GM19240 (cell line): ENCODE data around the gene FAF1.
"Not testable (repeated sequence)": the region's sequence is repeated elsewhere in the genome, so short reads cannot be mapped to it uniquely, and the experiment has no call there.

Experiments
- DNase-seq: peaks from one replicate; pipeline ENCODE4 v3.0.0; 2011; ENCODE audit warnings: low spot score; ENCODE audit not compliant: insufficient read length

The FAF1 gene

DNA sequence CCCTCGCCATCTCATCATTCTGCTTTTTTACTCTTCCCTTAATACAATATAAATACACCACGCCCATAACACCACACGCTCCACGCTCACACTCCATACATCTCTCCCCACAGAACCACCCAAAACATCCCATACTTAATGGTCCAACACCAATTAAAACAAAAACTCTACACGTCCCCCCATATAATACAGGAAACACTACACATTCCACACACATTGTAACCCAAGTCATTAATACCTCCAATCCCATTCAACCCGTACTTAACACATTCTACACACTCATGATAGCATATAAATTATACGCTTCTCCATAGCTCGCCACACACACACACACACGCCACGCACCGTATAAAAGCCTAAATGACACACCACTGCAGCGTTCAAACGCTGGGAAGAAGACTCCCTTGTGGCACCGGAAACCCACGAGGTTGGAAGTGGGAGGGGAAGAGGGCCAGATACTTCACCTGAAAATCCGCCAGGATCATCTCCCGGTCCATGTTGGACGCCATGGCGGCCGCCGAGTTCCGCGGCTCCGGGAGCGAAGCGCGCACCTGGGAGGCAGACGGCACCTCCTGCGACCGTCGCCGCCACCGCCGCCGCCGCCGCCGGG lies 659 bp downstream of the FAF1 start:
- DNase-seq: no peak

DNA sequence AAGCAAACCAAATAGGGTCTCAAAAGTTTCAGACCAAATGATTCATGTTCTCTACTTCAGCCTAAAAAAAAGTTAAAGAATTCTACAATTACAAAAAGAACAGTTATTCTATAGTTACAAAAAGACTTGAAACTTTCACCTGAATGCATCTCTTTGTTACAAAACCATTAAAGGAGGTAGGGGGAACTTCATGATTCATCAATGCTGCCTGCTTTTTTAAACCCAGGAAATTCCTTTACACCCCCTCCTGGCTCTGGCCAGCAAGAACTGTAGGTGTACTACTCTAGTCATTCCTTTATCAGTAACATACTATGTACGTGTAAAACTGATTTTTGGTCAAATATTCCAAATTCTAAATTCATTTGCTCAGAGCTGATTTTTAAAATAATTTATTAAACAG lies 5.0 kb downstream of the FAF1 start:
- no peak for DNase-seq

DNA sequence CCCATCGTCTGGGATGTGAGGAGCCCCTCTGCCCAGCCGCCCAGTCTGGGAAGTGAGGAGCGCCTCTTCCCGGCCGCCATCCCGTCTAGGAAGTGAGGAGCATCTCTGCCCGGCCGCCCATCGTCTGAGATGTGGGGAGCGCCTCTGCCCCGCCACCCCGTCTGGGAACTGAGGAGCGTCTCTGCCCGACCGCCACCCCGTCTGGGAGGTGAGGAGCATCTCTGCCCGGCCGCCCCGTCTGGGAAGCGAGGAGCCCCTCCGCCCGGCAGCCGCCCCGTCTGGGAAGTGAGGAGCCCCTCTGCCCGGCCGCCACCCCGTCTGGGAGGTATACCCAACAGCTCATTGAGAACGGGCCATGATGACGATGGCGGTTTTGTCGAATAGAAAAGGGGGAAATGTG lies 7.5 kb downstream of the FAF1 start:
- not testable (repeated sequence) for DNase-seq

DNA sequence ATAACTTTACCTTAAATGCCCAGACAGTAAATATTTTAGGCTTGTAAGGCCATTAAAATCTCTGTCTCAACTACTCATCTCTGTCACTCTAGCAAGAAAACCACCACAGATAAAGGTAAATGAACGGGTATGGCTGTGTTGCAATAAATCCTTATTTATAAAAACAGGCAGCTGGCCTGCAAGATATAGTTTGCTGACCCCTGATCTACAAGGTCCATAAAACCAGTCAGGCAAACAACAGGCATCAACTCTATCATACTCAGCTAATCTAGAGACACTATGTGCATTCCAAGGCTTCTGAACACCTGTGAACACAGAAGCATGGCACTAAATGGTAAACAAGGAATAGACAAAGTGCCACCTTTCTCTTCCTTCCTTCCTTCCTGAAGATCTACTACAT lies 9.7 kb downstream of the FAF1 start:
- no peak for DNase-seq

DNA sequence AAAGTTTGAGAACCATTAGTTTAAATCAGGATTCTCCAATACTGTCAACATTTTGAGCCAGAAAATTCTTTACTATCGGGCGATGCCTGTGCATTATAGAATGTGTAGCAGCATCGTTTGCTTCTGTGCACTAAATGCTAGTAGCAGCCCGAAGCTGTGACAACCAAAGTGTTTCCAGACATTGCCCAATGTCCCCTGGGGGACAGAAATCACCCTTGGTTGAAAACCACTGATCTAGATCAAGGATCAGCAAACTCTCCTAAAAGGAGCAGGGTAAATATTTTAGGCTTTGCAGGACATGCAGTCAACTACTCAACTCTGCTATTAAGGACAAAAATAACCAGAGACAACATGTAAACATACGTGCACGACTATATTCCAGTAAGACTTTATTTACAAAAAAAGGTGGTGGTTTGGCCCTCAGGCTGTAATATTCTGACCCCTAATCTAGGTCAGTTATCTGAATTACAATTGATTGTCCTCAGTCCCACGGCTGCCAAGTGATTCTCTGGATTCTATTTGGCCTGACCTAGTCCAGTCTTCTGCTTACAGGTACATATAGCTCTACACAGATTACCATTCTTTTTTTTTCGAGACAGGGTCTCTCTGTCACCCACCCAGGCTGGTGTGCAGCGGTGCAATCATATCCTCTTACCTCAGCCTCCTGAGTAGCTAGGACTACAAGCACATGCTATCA lies 10.6 kb downstream of the FAF1 start:
- no peak for DNase-seq

DNA sequence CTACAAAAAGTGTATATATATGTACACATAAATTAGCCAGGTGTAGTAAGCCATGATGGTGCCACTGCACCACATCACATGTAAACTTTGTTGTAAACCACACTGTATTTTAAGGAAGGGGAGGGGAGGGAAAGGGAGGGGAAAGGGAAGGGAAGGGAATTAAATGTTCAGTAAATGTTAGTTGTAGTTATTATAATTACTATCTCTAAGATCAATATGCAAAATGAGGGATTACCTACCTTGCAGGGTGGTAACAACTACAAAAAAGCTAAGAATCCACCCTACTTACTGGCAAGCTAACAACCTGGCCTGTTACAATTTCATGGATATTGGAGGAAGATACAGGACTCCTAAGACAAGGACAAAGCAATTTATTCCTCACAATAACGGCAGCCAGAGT lies 17.7 kb downstream of the FAF1 start:
- no peak for DNase-seq

DNA sequence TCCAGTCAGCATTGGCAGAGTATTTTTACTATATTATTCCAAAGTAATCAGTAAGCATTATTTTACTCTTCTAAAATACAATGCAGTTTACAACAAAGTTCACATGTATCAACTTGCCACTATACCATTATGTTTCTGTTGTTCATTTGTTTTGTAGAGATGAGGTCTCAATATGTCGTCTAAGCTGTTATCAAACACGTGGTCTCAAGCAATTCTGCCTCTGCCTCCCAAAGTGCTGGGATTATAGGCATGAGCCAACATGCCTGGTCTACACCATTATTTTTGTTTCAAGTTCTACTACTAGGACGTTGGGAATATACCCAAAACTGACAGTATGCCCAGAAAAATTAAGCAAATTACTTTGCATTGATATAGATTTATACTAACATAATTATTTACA lies 19.8 kb downstream of the FAF1 start:
- no peak for DNase-seq

DNA sequence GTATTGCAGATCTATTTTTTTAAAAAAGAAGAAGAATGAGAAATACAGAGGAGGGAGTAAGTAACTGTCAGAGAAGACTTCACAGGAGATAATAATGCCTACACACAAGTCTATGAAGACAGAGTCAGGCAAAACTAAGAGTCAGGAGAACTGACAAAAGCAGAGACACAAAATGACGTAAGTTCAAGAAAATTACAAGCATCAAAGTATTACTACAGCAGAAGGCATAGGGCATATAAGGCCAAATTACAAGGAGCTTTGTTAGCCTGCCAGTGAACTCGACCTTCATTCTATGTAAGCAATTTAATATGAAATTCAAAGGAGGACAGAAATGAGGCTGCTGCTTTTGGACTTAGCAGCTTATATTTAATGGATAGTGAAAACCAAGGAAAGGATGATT lies 23.7 kb downstream of the FAF1 start:
- no peak for DNase-seq

DNA sequence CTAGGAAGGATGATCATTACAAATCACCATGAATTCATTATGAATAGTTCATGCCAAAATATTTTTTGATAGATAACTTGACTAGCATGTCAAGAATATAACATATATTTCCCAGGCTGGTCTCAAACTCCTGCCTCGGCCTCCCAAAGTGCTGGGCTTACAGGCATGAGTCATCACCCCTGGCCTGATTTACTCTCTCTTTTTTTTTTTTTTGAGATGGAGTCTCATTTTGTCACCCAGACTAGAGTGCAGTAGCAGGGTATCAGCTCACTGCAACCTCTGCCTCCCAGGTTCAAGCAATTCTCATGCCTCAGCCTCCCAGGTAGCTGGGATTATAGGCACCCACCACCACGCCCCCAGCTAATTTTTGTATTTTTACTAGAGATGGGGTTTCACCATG lies 24.8 kb downstream of the FAF1 start:
- not testable (repeated sequence) for DNase-seq

DNA sequence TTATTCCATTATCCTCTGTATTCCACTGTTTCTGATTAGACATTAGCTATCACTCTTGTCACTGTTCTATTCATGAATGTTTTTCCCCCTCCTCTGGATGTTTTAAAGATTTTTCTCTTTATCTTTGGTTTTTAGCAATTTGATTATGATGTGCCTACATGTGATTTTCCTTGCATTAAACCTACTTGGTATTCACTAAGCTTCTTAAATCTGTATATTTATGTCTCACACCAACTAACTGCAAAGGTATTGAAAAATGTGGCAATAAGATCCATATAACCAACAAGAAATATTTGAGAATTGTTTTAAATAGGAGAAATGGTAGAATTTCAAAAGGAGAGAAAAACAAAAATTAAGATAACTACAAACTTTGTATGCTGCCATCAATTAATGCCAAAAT lies 25.2 kb downstream of the FAF1 start:
- DNase-seq: no peak

DNA sequence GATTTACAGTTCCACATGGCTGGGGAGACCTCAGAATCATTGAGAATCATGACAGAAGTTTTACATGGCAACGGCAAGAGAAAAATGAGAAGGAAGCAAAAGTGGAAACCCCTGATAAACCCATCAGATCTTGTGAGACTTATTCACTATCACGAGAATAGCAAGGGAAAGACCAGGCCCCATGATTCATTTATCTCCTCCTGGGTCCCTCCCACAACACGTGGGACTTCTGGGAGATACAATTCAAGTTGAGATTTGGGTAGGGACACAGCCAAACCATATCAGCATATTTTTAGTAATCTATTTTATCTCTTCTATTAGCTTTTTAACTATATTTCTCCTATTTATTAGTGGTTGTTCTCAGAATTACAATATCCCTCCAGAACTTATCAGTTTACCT lies 26.3 kb downstream of the FAF1 start:
- DNase-seq: not testable (repeated sequence)

DNA sequence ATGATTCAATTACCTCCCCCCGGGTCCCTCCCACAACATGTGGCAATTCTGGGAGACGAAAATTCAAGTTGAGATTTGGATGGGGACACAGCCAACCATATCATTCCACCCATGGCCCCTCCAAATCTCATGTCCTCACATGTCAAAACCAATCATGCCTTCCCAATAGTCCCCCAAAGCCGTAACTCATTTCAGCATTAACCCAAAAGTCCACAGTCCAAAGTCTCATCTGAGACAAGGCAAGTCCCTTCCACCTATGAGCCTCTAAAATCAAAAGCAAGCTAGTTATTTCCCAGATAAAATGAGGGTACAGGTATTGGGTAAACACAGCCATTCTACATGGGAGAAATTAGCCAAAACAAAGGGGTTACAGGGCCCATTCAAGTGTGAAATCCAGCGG lies 28.0 kb downstream of the FAF1 start:
- DNase-seq: not testable (repeated sequence)

DNA sequence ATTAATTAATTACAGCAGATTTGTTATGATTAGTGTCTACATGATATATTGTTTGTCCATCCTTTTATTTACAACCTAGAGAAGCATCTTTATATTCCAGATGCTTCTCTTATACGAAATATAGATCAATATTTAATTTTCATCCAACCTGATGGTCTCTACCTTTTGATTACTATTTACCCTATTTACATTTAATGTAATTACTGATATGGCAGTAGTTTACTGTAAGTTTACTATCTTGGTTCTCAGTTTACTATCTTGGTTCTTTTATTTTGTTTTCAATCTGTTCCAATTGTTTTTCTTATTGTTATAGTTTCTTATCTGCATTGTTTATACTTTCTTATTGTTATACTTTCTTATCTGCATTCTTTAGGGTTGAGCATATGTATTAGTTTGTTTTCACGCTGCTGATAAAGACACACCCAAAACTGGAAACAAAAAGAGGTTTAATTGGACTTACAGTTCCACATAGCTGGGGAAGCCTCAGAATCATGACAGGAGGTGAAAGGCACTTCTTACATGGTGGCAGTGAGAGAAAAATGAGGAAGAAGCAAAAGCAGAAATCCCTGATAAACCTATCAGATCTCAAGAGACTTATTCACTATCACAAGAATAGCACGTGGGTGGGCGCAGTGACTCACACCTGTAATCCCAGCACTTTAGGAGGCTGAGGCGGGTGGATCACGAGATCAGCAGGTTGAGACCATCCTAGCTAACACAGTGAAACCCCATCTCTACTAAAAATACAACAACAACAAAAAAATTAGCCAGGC lies 28.9 kb downstream of the FAF1 start:
- no peak for DNase-seq

DNA sequence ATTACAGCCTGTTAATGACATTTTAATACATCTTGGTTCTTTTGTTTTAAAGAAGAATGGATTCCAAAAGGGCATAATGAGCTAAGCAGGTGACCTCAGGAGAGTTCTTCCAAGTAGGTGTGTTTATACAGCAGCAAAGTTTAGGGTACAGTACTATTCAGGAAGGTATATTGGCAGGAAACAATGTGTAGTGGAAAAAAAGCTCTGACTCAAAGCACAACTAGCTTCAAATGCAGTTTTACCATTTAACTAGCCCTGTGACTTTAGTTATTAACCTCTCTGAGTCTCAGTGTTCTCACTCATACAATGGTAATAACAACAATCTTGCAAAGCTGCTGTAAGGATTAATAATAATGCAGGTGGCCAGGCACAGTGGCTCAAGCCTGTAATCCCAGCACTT lies 29.9 kb downstream of the FAF1 start:
- no peak for DNase-seq

DNA sequence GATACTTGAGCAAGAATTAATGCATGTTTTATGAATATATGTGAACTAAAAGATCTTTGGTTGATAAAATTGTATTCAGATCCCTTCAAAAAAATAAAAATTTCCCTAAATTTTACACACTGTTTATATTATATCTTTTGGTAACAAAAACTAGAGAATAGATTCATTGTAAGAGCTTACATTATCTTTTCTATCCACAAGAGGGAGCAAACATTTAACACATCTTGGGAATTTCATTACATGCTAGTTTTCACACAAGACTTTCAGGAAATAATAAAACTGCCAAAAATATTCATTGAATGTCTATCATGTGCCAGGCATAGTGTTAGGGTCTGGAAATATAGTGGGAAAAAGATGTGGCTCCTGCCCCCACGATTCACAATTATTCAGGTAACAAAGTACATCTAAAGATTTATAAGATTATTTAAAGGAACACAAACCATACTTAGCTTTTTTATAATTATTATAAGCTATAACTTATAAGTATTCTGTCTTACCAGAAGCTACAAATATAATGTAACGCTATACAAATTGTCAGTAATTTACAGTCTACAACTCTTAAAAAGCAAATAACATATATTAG lies 30.6 kb downstream of the FAF1 start:
- no peak for DNase-seq

DNA sequence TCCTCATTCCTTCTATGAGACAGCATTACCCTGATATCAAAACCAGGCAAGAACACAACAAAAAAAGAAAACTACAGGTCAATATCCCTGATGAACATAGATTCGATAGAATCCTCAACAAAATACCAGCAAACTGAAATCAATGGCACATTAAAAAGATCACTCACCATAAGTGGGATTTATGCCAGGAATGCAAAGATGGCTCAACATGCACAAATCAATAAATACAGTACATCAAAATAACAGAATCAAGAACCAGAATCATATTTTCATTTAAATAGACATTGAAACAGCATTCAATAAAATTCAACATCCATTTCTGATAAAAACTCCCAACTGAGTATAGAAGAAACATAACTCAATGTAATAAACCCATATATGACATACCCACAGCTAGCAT lies 36.5 kb downstream of the FAF1 start:
- no peak for DNase-seq

DNA sequence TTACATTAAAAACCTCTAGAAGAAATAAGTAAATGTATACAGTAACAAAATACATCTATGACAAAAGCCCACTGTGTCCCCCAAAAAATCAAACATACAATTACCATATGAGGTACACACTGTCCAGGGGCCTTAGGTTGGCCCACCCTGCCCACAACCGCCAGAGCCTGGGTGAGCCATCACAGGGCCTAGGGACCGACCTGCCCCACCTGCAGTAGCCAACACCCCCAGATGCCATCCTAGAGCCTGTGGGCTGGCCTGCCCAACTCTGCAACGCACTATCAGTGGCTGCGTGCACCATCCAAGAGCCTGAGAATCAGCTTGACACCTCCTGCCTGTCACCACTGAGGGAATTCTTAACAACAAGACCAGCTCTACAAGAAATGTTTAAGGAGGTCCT lies 39.0 kb downstream of the FAF1 start:
- DNase-seq: no peak

DNA sequence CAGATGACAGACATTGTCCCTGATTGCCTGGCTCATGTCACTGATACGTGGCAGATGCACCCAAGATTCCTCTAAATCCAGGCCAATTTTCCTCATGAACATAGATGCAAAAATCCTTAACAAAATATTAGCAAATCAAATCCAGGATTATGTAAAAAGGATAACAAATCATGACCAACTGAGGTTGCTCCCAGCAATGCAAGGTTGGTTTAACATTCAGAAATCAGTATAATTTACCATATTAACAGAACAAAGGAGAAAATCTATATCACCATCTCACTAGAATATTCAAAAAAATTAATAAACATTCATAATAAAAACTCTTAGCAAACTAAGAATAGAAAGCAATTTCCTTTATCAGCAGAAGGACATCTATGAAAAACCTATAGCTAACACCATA lies 39.7 kb downstream of the FAF1 start:
- no peak for DNase-seq

DNA sequence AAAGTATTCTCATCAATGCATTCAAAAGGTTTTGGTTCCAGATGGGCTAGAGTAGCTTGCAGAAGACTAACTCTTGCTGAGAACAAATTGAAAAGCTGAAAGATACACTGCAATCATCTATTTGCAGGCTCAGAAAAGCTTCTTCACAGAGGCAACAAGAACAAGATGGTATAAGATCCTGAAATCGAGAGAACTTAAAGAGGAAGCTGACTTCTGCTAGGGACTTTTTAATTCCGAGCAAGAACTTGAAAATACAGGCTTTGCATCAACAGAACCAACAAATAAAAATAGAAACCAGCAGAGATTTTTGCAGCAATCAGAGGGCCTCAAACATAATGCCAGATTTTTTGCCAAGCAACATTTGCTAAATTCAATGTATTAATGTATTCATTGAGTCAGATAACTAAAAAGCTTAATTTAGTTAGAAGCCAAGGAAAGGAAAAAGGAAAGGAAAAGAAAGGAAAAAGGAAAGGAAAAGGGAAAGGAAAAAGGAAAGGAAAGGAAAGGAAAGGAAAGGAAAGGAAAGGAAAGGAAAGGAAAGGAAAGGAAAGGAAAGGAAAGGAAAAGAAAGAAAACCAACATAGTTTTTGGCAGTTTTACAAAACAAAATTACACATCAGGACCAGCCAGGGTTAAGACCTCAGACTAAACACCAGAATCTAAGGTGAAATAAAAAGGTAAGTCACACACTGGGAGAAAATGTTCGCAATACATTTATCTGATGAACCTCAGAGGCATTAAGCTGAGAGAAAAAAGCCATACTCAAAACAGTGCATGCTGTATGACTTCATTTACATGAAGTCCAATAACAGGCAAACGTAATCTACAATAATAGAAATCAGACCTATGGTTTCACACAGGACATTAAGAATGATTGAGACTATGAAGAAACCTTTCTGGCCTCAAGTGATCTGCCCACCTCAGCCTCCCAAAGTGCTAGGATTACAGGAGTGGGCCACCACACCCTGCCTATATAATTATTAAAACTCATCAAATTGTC lies 42.6 kb downstream of the FAF1 start:
- peak; percentile 6 for DNase-seq

DNA sequence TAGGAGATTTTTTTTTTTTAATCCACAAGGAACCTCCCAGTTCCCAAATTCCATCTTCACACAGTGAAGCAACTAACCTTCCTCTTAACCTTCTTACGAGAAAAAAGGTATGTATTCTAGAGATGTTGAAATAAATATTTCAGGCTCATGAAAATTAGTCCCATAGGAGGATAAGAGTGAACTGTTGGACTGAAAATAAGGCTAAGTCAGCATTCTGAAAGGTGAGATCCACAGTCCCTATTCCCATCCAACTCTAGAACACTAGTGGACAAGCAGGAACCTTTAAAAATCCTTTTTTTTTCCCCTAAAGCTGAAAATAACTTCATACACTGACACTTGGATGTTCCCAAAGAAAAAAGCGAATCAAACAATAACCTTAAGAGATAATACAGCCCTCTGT lies 44.4 kb downstream of the FAF1 start:
- no peak for DNase-seq

DNA sequence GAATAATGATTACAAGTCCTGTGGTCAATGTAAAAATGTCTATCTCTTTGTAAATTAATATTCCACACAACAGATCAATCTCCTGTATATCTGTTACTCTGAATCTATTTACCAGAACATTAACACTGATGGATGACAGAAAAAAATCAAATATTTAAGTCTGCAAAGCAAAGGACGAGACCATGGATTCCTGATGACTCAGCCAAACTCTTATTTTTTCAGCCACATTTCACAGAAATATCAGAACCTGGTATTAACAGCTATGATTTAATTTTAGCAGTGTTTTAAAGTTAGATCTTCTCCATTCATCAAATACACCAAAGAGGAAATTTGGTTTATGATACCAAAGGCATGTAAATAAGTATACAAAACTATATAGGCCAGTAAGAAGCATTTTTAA lies 46.1 kb downstream of the FAF1 start:
- no peak for DNase-seq
